Tongue (tissue), 2 donors: ENCODE data around the gene LAGE3. TPM values are rescaled to one million over a fixed set of nuclear protein-coding genes. Genes with fewer than 3 reads are reported as not detected.

ENCODE experiments used
- DNase-seq: peaks from one replicate; pipeline ENCODE4 v3.0.0-alpha.2; 2015
- total RNA-seq: library from RNA; depleted of rRNA; stranded (reverse); fragments of >200 nt; gene quantifications from one replicate; pipeline ENCODE4 v1.2.3, GENCODE V29; 2014

LAGE3 gene, protein sequence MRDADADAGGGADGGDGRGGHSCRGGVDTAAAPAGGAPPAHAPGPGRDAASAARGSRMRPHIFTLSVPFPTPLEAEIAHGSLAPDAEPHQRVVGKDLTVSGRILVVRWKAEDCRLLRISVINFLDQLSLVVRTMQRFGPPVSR
- total RNA-seq, result 23.8 TPM

DNA sequence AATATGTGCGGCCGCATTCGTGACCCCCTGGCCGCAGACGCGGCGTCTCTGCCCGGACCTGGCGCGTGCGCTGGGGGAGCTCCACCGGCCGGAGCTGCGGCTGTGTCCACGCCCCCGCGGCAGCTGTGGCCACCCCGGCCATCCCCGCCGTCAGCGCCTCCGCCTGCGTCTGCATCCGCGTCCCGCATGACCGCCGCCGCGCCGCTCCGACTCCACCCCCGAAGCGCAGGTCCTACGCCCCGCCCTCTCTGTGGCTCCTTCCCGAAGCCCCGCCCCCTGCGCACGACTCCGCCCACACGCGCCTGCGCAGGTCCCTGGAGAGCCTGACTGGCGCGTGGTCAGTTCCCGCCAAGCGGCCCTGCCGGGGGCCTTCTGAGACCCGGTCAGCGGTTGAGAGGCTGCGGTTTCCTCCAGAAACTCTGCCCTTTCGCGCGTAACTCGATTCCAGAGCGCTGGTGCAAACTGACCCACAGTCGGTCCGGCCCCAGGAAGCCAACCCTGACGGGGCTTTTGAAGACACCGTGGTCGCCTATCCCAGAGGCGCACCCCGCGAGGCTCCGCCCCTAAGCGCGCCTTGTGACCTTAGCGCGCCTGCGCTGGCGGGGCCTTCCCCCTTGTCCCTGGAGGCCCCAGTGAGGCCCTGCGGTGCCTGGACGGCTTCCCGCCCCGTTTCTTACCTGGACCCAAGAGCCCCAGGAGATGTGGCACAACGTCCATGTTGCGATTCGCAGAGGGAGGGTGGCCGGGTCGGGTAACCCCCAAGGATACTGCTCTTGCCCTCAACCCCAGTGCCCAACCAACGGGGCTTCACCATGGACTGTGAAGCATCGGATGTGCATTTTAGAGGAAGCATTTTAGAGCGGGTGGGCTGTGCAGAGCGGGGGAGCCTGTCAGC is at the start of gene LAGE3:
Gene LAGE3, minus strand, starts transcription at position 554 of the 895 bp plus-strand sequence. Its CDS starts 366 bp downstream, at position 188.
- DNase-seq, result peak; percentile 94

DNA sequence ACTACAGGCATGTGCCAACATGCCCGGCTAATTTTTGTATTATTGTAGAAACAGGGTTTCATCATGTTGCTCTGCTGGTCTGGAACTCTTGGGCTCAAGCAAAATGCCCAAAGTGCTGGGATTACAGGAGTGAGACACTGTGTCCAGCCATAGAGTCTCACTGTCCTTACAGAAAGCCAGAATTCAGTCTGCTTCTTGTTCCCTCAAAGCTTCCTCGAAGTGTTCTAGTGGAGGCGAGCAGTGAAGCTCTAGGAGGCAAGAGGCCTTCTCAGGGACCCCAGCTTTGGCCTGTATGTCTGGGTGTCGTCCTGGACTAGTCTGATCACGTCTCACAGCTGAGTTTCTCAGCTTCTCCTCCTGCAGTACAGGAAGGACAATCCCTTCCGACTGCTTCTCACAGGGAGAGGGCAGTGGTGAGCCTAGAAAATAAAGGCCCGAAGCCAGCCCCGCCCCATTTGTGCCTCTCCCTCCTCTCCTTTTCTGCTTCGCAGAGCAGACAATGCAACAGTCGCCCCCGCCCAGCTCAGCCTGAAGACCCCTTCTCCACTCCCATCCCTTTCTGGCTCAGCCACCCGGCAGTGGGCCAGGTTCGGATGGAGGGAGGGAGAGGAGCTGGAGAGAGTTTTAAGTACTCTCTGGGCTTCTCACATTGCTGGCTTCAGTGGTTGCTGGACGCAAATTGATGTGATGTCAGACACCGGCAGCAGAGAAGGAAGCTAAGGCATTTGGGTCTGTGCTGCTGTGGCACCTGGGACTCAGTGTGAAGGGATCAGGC is 48.0 kb upstream of the LAGE3 start:
- DNase-seq, result peak; percentile 94

DNA sequence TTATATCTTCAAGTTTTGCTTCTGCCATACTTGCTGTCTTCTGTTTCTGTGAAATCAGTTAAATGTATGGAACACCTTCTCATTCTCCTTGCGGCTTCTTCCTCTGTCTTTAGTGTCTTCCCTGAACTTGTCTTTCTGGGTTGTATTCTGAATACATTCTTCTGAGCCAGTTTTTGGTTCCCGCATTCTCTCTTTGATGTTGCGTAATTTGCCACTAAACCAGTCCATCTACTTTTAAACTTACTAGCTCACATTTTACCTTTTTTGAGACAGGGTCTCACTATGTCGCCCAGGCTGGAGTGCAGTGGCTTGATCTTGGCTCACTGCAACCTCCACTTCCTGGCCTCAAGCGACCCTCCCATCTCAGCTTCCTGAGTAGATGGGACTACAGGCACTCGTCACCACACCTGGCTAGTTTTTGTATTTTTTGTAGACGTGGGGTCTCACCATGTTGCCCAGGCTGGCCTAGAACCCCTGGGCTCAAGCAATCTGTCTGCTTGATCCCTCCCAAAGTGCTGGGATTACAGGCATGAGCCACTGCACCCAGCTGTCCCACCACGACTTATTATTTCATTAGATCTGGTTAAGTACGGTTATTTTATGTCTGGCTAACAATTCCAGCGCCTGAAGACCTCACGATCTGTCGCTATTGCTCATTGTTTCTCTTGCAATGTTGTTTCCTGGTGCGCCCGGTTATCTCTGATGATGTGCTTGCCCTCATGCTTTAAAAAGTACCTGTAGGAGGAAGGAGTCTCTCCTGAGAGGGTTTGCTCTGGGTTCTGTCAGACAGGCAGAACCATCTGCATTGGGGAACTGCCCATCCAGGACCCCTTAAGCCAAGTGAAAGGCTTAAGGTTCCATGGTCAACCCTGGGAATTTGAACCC is 46.8 kb upstream of the LAGE3 start:
- no peak for DNase-seq

DNA sequence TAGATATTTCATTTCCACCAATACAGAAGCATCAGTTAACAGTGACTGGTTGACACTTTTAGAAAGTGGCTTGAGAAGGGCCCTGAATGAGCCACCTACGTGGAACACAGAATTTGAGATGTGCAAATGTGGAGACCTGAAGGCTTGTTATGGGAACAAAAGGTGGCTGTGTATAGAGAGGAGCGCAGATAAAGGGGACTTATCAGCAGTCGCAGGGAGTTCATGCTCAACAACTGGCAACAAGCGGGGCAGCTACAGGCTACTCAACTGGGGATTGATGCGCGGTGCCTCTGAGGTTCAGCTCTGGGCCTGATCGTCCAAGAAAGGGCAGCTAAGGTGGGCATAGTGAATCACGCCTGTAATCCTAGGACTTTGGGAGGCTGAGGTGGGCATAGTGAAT is 40.3 kb upstream of the LAGE3 start:
- DNase-seq, result no peak

DNA sequence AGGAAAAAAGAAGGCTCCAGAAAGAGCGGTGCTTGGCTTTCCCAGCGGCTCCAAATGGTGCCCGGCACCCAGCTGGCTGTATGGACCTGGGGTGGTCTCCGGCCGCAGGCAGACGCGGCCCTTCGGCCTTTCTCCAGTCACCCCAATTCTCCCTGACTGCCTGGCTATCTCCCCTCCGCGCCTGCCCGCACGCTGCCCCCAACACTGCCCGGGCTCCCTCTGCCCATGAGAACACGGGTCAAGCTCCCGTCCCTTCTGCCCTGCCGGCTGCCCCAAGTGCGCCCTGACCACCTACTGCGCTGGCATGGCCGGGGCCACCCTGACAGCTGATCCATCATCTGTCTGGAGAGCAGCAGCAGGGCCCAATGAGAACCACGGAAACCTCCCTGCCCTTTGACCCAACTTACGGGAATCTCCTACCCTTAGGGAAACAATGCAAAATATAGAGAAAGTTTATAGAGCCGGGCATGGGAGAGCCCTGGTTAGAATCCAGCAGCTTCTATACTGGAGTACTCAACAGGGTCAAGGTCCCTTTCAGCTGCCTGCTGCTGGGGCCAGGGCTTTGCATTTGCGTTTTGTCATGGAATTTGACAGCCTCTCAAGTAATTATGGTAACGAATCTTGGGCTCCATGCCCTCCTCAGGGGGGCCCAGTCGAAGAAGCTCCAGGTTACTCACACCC is 38.2 kb upstream of the LAGE3 start:
- peak; percentile 33 for DNase-seq

DNA sequence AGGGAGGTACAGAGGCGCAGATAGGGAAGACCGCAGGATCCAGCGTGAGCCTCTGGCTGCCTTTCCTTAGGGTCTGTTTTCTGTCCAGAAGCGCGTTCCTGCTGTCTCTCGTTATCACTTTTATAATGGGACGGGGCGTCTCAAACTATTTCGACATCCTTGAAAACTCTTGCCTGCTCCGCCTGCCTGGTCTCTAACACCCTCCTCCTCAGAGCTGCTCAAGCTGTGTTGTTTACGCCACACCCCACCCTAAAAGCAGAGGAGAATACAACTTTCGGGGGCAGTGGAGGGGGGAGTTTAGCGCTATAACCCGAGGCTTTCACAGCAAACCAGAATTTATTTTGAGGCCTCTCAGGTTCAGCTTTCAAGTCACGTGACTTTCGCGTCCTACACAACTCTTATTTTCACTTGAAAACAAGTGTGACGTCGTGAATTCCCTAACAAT is 37.6 kb upstream of the LAGE3 start:
- DNase-seq, result peak; percentile 73

DNA sequence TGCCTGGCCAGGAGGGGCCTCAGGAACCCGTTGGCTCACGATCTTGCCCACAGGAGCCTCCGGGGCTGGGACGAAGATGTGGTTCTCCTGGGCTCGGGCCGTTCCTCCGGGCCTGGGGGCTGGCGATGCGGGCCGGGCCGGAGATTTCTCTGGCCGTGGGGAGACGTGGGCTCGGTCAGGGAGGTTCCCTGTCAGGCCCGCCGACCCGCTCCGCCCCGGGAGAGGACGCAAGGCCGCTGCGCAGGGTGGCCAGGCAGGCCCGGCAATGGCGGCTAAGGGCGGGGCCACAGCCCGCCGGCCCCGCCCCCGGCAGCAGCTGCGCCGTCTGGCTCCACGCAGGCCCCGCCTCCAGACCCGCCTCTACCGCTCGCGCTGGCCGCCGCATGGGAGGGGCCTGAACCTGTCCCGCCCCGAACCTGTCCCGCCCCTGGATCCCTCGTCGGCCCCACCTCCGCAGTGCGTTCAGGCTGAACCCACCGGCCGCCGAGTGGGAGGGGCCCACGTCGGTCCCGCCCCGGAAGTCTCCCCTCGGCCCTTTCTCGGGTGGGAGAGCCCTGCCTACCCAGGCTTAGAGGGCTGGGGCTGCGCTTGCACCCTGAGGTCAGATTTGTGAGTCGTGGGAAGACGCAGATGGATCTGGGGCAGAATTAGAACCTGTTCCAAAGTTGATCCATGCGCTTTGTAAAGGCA is 37.0 kb upstream of the LAGE3 start, which contains the start of gene FAM3A:
Gene FAM3A, minus strand, starts transcription at position 267 of the 690 bp plus-strand sequence. CDS start 460 bp downstream, outside the sequence.
- peak; percentile 95 for DNase-seq

DNA sequence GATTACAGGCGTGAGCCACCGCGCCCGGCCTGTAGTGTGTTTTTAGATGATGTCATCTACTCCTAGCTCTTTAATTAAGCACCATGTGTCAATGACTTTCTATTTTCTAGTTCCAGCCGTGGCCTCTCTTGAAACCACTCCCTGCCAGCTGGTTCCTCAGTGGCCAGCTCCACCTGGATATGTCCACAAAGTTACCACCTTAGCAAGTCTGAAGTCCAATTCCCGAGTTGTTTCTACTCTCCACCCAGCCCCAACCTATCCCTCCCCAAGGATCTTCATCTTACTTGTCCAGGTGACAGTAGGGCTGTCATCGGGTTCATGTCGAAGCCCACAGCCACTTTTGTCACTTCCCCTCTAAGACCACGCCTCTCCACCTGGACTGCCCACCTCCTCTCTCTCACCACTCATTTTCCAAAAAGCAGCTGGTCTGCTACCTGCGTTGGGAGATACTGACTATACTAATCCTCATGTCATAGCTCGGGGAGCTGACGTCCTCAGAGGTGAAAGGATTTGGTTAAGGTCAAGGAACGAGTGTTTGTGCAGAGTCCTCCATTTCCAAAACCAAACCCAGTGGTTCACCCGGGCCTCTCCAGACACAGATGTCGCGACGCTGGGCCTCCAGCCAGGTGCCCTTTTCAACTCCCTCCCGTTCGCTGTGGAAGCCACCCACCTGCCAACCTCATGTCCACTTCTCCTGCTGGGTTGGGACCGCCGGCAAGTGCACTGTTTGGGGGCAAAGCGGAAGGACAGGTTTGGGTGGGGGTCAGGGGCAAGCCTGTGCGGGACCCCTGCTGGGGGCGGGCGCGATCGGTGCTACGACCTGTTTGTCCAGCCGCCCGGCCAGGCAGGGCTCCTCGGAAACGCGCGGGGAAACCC is 36.2 kb upstream of the LAGE3 start:
- peak; percentile 53 for DNase-seq

DNA sequence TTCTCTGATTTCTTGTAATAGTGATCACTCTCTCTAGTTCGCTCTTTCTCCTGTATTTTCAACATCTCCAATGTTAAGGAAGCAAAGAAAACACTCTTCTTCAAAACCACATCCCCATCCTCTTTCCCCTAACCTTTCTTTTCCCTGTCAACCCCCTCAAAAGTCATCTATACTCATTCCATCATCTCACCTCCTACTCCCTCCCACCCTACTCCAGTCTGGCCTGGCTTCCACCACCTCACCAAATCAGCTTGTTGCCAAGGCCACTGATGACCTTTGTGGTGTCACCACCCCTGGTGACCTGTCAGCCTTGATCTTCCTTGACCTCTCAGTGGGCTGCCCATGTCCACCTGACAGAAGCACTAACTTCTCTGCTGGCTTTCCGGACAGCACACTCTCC is 34.6 kb upstream of the LAGE3 start:
- DNase-seq, result no peak

DNA sequence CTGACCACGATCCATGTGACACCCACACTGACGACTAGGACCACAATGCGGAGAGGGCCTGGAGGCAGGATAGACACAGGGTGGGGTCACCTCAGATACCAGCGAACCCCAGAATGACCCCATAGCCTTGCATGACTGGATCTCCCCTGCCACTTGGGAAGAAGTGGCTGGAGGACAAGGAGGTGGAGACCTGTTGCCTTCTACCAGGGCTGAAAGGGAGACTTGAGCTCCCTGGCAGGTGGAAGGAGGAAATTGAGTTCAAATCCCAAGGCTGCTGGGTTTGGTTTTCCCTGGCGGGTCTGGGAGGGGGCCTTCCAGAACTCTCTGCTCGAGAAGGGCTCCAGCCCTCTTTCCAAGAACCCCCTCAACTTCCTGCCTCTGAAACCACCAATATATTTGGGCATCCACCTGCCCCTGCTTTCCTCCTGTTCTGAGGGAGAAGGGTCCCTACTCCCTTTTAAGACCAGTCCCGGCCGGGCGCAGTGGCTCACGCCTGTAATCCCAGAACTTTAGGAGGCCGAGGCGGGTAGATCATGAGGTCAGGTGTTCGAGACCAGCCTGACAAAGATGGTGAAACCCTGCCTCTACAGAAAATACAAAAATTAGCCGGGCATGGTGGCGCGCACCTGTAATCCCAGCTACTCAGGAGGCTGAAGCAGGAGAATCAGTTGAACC is 33.9 kb upstream of the LAGE3 start:
- no peak for DNase-seq

DNA sequence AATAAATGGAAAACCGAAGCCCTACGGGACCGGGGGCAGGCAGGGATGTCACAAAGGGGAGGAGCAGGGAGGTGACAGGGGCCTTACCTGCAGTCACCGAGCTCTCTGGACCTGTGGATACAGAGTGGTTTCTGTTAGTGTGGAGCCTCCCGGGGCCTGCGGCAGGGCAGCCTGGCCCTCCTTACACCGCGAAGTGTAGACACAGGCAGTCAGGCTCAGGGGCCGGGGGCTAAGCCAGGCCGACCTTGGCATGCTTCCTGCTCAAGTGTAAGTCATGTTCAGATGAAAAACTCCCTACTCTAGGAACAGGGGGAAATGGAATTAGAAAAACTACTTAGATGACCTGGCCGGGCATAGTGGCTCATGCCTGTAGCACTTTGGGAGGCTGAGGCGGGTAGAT is 32.7 kb upstream of the LAGE3 start:
- DNase-seq, result no peak

DNA sequence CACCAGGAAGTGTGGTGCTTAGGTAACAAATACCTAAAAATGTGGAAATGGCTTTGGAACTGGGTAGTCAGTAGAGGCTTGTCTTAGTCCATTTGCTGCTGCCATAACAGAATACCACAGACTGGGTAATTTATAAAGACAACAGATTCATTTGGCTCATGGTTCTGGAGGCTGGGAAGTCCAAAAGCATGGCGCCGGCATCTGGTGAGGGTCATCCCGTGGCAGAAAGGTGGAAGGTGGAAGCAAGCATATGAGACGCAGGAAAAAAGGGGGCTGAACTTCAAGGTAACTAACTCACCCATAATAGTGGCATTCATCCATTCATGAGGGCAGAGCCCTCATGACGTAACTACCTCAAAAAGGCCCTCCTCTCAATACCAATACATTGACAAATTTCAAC is 30.4 kb upstream of the LAGE3 start:
- DNase-seq, result no peak

DNA sequence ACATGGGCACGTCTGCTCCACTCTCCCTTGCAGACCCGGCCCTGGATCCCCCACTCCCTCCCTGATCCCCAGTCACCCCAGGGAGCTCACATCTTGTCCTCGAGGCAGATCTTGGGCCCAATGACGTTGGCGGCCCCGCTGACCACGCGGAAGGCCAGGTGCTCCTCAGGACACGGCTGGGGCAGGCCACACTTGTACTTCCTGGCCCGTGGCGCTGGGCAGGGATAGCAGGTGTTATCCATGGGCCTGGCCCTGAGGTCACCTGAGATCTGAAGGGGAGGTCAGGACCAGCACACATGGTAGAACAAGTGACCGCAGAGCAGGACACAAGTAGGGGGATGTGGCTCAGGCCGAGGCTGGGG is 29.3 kb upstream of the LAGE3 start:
- DNase-seq, result no peak

DNA sequence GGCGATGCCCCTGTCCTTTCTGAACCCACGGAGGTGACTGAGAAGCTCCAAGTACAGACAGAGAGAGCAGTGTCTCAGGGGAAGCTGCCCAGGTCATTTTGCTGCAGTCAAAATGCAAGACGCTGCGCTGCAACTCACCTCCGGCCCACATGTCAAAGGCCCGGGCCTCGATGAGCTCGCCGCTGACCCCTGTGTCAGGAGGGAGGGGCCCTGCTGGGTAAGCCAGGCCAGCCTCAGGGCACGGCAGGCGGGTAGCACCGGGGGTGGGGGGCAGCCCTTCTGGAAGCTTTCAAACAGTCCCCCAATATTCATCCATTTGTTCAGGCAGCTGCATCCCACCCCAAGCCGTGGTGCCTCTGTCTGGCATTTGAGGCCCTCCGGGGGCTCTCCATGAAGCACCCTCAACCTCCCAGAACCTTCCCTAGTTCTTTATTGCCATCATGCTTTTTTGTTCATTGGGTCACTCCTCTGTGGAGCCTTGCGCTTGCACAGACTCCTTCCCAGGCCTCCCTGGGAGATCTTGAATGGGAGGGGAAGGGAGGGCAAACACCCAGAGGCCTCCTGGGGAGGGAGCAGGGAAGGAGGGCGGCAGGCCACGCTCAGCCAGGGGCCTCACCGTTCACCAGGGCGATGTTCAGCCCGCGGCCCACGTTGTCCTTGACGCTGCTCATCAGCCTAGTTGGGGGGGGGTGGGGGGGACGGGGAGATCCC is 28.7 kb upstream of the LAGE3 start:
- DNase-seq, result no peak

DNA sequence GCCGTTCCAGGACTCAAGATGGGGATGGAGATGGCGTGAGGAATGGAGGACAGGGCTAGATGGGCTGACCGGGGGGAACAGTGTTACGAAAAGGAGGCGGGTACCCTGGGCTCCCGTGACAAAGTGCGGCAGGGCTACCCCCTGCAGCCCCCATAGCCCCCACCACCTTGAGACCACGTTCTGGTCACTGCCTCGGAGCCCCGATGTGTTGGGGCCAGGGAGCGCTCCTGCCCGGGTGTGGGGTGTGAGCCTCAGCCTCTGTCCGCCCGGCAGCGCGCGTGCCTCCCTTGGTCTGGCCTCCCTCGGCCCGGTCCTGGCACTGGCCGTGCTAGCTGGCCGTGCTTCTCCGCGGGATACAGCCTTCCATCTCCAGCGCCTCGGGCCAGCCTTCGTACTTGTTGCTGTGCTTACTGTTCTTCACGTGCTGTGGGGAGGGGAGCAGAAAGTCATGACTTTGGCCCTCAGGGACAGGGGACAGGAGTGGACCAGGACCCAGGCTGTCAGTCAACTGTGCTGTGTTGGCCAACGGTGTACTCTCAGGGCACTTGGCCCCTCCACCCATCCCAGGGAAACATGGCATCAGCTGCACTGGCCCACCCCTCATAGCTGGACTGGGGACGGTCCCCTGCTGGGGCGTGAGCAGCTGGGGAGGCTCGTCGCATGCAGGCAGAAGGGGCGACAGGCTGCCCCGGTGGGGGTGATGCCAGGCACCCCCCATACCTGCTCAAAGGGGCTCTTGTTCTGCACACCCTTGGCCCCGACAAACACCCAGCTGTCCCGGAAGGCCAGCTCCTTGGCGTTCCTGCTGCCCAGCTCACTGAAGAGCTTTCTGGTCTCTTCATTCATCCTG is 27.6 kb upstream of the LAGE3 start:
- no peak for DNase-seq

DNA sequence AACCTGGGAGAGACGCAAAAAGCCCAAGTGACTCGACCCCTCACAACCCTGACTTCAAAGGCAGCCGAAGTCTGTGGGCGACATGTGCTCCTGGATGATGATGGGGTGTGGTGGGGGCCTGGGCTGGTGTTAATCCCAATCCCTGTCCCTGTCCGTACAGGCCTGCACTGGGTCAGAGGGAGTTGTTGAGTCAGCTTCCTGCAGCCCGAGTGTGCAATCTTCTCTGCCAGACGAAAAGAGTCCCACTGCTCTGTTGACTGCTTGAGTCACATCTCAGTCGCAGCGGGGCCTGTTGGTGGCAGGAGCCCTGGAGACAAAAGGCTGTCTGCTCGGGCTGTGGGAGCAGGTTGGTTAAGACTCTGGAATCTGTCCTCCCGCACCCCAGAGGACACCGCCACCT is 26.7 kb upstream of the LAGE3 start:
- no peak for DNase-seq

DNA sequence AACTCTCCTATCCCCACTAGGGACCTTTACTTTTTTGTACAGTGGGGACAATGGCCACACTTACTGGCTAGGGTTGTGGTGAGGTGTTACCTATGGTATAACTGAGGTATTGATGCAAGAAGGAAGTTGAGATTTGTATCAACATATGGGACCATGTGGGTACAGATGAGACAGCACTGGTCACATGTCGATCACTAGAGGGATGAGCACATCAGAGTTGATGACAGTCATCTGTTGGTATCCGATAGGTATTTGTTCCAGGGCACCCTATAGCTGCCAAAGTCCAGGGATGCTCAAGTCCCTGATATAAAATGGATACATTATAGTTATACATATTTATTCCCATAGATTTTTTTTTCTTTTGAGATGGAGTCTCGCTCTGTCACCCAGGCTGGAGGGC is 23.9 kb upstream of the LAGE3 start:
- DNase-seq, result no peak
